K562 (cell line): ENCODE results near the gene WDPCP. TPM values are rescaled to one million over a fixed set of nuclear protein-coding genes. Genes with fewer than 3 reads are reported as not detected.

Experiments used
- ATAC-seq: fragments of 200-7000 bp; cut with Tn5 transposase; 3 replicates; pipeline ENCODE4 v1.9.1; 2020; ENCODE audit warnings: moderate library complexity
- BruUV-seq: library from RNA; stranded (reverse); fragments of 400-500 nt; replicated peaks from 2 replicates; lab custom pipeline; 2021; lab: Mats Ljungman, UMichigan
- CTCF ChIA-PET: fragments of 300-600 bp; formaldehyde crosslinking; extraction: SDS; loops from one replicate; lab custom pipeline; 2021; ENCODE audit warnings: low intra/inter-chr PET ratio; lab: Yijun Ruan, JAX
- POLR2A ChIA-PET: fragments of 300-600, 350-650 bp; sonication (Branson Sonifier 250); formaldehyde crosslinking; extraction: SDS; loops from one replicate; lab custom pipeline; 2021; ENCODE audit warnings: antibody characterized with exemption, inconsistent platforms; lab: Yijun Ruan, JAX
- DNase-seq, 4 experiments: peaks; one replicate each; pipeline versions ENCODE4 v3.0.0 to v3.0.0-alpha.2; 2011 to 2018; ENCODE audit warnings: low spot score in 3 of 4, mixed read lengths in 3 of 4; ENCODE audit errors: extremely low read depth in 1 of 4
- FAIRE-seq: peaks from 2 replicates; lab custom pipeline; 2011; peaks lifted over from hg19 to GRCh38; lab: Jason Lieb, UNC
- H2AFZ ChIP-seq: 2 replicates; pipeline ENCODE4 v1.6.0; 2011; ENCODE audit warnings: low read depth, low read length, control low read depth, inconsistent platforms
- H3K27ac ChIP-seq: fragments of 200-600 bp; 3 replicates; pipeline ENCODE4 v1.8.0; 2011; ENCODE audit warnings: low read depth, mild to moderate bottlenecking, control low read depth, inconsistent platforms, low read length, moderate library complexity, mixed read lengths; ENCODE audit errors: extremely low read depth
- H3K27me3 ChIP-seq, 2 experiments: fragments of 300-600 bp in 1 of 2; 2 replicates in 1 of 2; 3 replicates in 1 of 2; pipeline versions ENCODE4 v1.6.0 to v1.8.0; 2011; ENCODE audit warnings: inconsistent platforms in 2 of 2, low read length in 2 of 2, mild to moderate bottlenecking in 1 of 2, mixed read lengths in 1 of 2, moderate library complexity in 1 of 2; ENCODE audit not compliant: control insufficient read depth in 2 of 2, insufficient read depth in 2 of 2
- H3K36me3 ChIP-seq: fragments of 300-600 bp; 3 replicates; pipeline ENCODE4 v1.8.0; 2011; ENCODE audit warnings: mild to moderate bottlenecking, low read length, inconsistent platforms; ENCODE audit not compliant: control insufficient read depth, insufficient read depth
- H3K4me1 ChIP-seq, 2 experiments: fragments of 200-600 bp in 1 of 2; replicated peaks in 1 of 2; 2 replicates in 1 of 2; 3 replicates in 1 of 2; pipeline versions ENCODE4 v1.5.1 to v1.8.0; 2011; ENCODE audit warnings: inconsistent platforms in 2 of 2, low read length in 2 of 2, mild to moderate bottlenecking in 1 of 2, mixed read lengths in 1 of 2, moderate library complexity in 1 of 2; ENCODE audit not compliant: control insufficient read depth in 2 of 2, insufficient read depth in 2 of 2
- H3K4me2 ChIP-seq: 2 replicates; pipeline ENCODE4 v1.6.1; 2011; ENCODE audit warnings: low read length, control low read depth, inconsistent platforms, mixed read lengths; ENCODE audit not compliant: insufficient read depth
- H3K4me3 ChIP-seq: fragments of 200-600 bp; sonication (generic), shearing (Covaris generic); 2 replicates; pipeline ENCODE4 v1.5.1; 2016; ENCODE audit warnings: control low read depth, inconsistent platforms
- H3K79me2 ChIP-seq: fragments of 200-600 bp; 3 replicates; pipeline ENCODE4 v1.8.0; 2011; ENCODE audit warnings: low read length, inconsistent platforms; ENCODE audit not compliant: control insufficient read depth, insufficient read depth
- H3K9ac ChIP-seq, 2 experiments: 2 replicates each; pipeline versions ENCODE4 v1.6.0 to v1.6.1; 2011; ENCODE audit warnings: low read depth in 2 of 2, low read length in 2 of 2, control low read depth in 1 of 2, inconsistent platforms in 1 of 2, mild to moderate bottlenecking in 1 of 2, mixed read lengths in 1 of 2; ENCODE audit not compliant: insufficient read depth in 1 of 2
- H3K9me1 ChIP-seq: one replicate; pipeline ENCODE4 v1.6.0; 2011; ENCODE audit warnings: inconsistent platforms, mild to moderate bottlenecking, low read length, moderate library complexity; ENCODE audit not compliant: control insufficient read depth, insufficient read depth
- H3K9me3 ChIP-seq: replicated peaks from 2 replicates; pipeline ENCODE4 v1.5.1; 2011; ENCODE audit warnings: low read depth, low read length, inconsistent platforms; ENCODE audit not compliant: control insufficient read depth, insufficient read depth
- H4K20me1 ChIP-seq: replicated peaks from 2 replicates; pipeline ENCODE4 v1.6.1; 2011; ENCODE audit warnings: low read length, inconsistent platforms, mixed read lengths; ENCODE audit not compliant: control insufficient read depth, insufficient read depth
- CBX3 ChIP-seq, 2 experiments: IDR thresholded peaks; 1 replicate in 1 of 2; 2 replicates in 1 of 2; pipeline ENCODE4 v1.6.1; 2012; ENCODE audit warnings: inconsistent platforms in 2 of 2, low read length in 2 of 2, borderline replicate concordance in 1 of 2, control low read depth in 1 of 2
- HLTF ChIP-seq: fragments of 450-650 bp; IDR thresholded peaks from 2 replicates; pipeline ENCODE4 v1.6.1; 2016
- HMG20A ChIP-seq: fragments of 450-650 bp; formaldehyde crosslinking; conservative IDR thresholded peaks from 2 replicates; pipeline ENCODE4 v1.4.0; 2020; ENCODE audit warnings: mild to moderate bottlenecking, mixed read lengths
- MCM5 ChIP-seq: fragments of 450-650 bp; IDR thresholded peaks from 2 replicates; pipeline ENCODE4 v1.6.1; 2016; ENCODE audit warnings: low read depth
- NCOA6 ChIP-seq: fragments of 450-650 bp; IDR thresholded peaks from 2 replicates; pipeline ENCODE4 v1.6.1; 2017; ENCODE audit warnings: mild to moderate bottlenecking
- PBX2 ChIP-seq, 2 experiments: IDR thresholded peaks in 1 of 2; conservative IDR thresholded peaks in 1 of 2; 2 replicates each; pipeline ENCODE4 v1.6.1; 2016; ENCODE audit warnings: low read depth in 2 of 2, mild to moderate bottlenecking in 1 of 2, missing compliant biosample characterization in 1 of 2, missing genetic modification characterization in 1 of 2, moderate library complexity in 1 of 2
- SETDB1 ChIP-seq: IDR thresholded peaks from one replicate; pipeline ENCODE4 v1.6.1; 2012; ENCODE audit warnings: low read length, control low read depth, inconsistent platforms
- TRIM28 ChIP-seq: fragments of 450-650 bp; IDR thresholded peaks from 2 replicates; pipeline ENCODE4 v1.6.1; 2017
- WGBS: fragments of 100-300 bp; shearing (Covaris generic); methylation state at CpG from one replicate; pipeline ENCODE4 v1.1.6; 2016; ENCODE audit warnings: low coverage, mixed read lengths; ENCODE audit not compliant: insufficient coverage; ENCODE audit errors: missing lambda C conversion rate; 5-methylcytosine and 5-hydroxymethylcytosine counted together
- in situ Hi-C: fragments of 300-500 bp; cut with MboI; formaldehyde crosslinking; loops from 4 replicates; pipeline ENCODE4 v1.15.0; 2018; ENCODE audit warnings: inconsistent platforms, mixed read lengths
- intact Hi-C: fragments of 100-400 bp; cut with micrococcal nuclease; formaldehyde crosslinking; loops from 2 replicates; pipeline ENCODE4 v1.14.2; 2022
- polyA plus RNA-seq, 8 experiments: library from polyadenylated mRNA; depleted of rRNA in 4 of 8; stranded (reverse) in 5 of 8; unstranded in 3 of 8; fragments of >200 nt; fragmentation: Nextera tagmentation in 2 of 8; fragmentation: Illumina TruSeq in 1 of 8; extraction: Ambion mirVana in 2 of 8; extraction: Trizol in 1 of 8; gene quantifications; 2 replicates each; pipeline versions ENCODE4 v1.2.1 to v1.2.3, GENCODE V29; 2011 to 2014; ENCODE audit warnings: inconsistent platforms in 1 of 8, missing spikeins in 1 of 8
- total RNA-seq, 7 experiments: library from RNA; depleted of rRNA in 6 of 7; stranded (reverse); fragments of >200 nt in 6 of 7; fragmentation: Illumina TruSeq in 2 of 7; extraction: Trizol in 2 of 7; gene quantifications; 2 replicates each; pipeline versions ENCODE4 v1.2.1 to v1.2.3, GENCODE V29; 2011 to 2021; ENCODE audit warnings: low replicate concordance in 1 of 7
- TF ChIP-seq, protein P1 (sequence below): fragments of 450-650 bp; IDR thresholded peaks from 2 replicates; pipeline ENCODE4 v1.6.1; 2018; ENCODE audit warnings: mild to moderate bottlenecking, low read depth; ENCODE audit not compliant: partially characterized antibody
- TF ChIP-seq, protein P2 (sequence below): fragments of 250-450 bp; sonication (Bioruptor Pico); IDR thresholded peaks from 2 replicates; pipeline ENCODE4 v1.5.1; 2021; ENCODE audit warnings: mild to moderate bottlenecking

WDPCP gene
- total and polyA plus RNA-seq, 9 of the 15 experiments (the other 6 are each of a cell fraction or from before 2014, with no cell fraction given): 1.4 to 6.4 (median 5.5) TPM

DNA sequence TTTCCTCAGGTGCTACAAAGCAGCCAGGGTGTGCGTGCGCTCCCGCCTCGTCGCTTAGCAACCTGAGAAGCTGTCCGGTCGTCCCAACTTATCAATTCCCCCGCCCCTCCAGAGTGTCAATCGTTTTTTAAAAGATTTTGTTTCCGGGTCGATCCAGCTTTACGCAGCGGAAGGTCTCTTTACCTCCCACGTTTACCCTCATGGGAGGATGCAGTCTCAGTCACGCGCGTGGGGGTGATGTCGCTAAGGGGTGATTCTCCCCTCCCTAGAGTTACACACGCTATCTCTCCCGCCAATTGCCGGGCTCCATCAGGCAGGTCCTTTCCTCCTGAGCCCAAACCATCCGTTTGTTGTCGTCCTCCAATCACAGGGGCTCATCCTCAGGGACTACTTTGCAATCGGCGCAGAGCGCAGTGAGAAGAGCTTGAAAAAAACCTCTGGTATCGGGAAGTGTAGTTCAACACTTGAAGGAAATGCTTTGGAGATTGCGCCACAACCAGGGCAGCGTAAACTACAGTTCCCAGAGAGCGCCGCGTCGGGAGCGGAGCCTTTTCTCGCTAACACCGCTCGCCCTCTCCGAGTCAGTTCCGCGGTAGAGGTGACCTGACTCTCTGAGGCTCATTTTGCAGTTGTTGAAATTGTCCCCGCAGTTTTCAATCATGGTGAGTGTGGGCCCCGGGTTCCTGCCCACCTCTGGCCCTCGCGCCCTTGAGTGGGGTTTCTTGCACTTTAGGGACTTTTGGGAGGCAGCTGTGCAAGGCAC is at the start of gene WDPCP, which contains the start of gene MDH1 (continued):
- no peak for TF ChIP-seq PBX2 (CRISPR knock-in tag; IDR thresholded peaks at IDR 0.05; ENCODE audit: low read depth)
- peak; percentile 67; the same call in 1 of the 2 replicates for TF ChIP-seq PBX2 (tag; conservative IDR thresholded peaks at IDR 0.05; ENCODE audit: low read depth)
- TF ChIP-seq NCOA6: no peak
- TF ChIP-seq HMG20A (CRISPR knock-in tag): no peak

- H3K79me2 ChIP-seq: no peaks in the 10 kb centered on the region
- WGBS: 6% methylated on average over 2 of the region's 2 CpGs
- POLR2A ChIA-PET: interaction anchor here (0.8 kb wide), 1 partner anchor 22 kb away, joined by 3 read pairs; no protein-coding TSS in a partner anchor
- intact Hi-C loops (no loop called here), in situ Hi-C loops (no loop called here)
- ATAC-seq: no peak
- H4K20me1 ChIP-seq: no peaks in the 10 kb centered on the region
- H3K27ac ChIP-seq: no peak overlapping the region
- H3K4me1 ChIP-seq: no peaks in the 10 kb centered on the region
- no peaks in the 10 kb centered on the region for H3K36me3 ChIP-seq
- H3K4me2 ChIP-seq: no peak overlapping the region
- H3K9ac ChIP-seq: no peak overlapping the region
- peaks cover 4 to 5% of the 10 kb centered on the region in 2 experiments; a peak in 3 of 5 replicates for H3K27me3 ChIP-seq
- no TSS peak for BruUV-seq
- no peak overlapping the region for H2AFZ ChIP-seq
- H3K4me3 ChIP-seq: no peak overlapping the region
- DNase-seq: no peak
- TF ChIP-seq, protein P1, sequence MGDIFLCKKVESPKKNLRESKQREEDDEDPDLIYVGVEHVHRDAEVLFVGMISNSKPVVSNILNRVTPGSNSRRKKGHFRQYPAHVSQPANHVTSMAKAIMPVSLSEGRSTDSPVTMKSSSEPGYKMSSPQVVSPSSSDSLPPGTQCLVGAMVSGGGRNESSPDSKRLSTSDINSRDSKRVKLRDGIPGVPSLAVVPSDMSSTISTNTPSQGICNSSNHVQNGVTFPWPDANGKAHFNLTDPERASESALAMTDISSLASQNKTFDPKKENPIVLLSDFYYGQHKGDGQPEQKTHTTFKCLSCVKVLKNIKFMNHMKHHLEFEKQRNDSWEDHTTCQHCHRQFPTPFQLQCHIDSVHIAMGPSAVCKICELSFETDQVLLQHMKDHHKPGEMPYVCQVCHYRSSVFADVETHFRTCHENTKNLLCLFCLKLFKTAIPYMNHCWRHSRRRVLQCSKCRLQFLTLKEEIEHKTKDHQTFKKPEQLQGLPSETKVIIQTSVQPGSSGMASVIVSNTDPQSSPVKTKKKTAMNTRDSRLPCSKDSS: peak; percentile 38
- TF ChIP-seq, protein P2, sequence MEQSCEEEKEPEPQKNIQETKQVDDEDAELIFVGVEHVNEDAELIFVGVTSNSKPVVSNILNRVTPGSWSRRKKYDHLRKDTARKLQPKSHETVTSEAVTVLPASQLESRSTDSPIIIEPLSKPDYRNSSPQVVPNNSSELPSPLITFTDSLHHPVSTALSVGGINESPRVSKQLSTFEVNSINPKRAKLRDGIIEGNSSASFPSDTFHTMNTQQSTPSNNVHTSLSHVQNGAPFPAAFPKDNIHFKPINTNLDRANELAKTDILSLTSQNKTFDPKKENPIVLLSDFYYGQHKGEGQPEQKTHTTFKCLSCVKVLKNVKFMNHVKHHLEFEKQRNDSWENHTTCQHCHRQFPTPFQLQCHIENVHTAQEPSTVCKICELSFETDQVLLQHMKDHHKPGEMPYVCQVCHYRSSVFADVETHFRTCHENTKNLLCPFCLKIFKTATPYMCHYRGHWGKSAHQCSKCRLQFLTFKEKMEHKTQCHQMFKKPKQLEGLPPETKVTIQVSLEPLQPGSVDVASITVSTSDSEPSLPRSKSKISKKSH (CRISPR knock-in tag): peak; percentile 70; the same call in 1 of the 2 replicates
- TF ChIP-seq TRIM28 (peak; percentile 44; the same call in 1 of the 2 replicates), SETDB1 (no peak), HLTF (0 out of 2 replicates have a peak, but pooled peaks have one; percentile 22), CBX3 (IDR thresholded peaks at IDR 0.05; ENCODE audit: borderline replicate concordance in 1 of 2, low read length in 2 of 2) (peak in 1 of 2 experiments; percentile 48; a peak in 1 of 3 replicates), MCM5 (no peak)
- no peaks in the 10 kb centered on the region for H3K9me1 ChIP-seq
- CTCF ChIA-PET: no interaction called here
- H3K9me3 ChIP-seq: no peaks in the 10 kb centered on the region; the same call in 1 of the 2 replicates
- no peak for FAIRE-seq
These were observed 44.1 kb upstream of the WDPCP start for GRCh38 chr2:63632382-63632781.
